ENCODE data around the gene GNL3.

- TF ChIP-seq POLR2A (IDR thresholded peaks at IDR 0.05; ENCODE audit: low read length) (no peak), GATA1 (IDR thresholded peaks at IDR 0.05; ENCODE audit: low read depth, low read length) (no peak)
Measured at GRCh38 chr3:52707585-52707984, 21.8 kb downstream of the GNL3 start.
